Measurements from ENCODE around the gene PHEX. TPM values are rescaled to one million over a fixed set of nuclear protein-coding genes. Genes with fewer than 3 reads are reported as not detected.

Gene PHEX
- total RNA-seq, 3 donors from 2014 or later, result 0.16 to 5.6 (median 2.5) TPM

- no peak overlapping the region for H3K27ac ChIP-seq
- TF ChIP-seq POLR2AphosphoS5 (IDR thresholded peaks at IDR 0.05) (no peak), CTCF (IDR thresholded peaks at IDR 0.05) (no peak), POLR2A (IDR thresholded peaks at IDR 0.05) (no peak)
- intact Hi-C loops (cut with DNase I; ENCODE audit: low total_unique reads), result no loop called here
- no peak for DNase-seq (ENCODE audit: low spot score in 2 of 2)
- H3K36me3 ChIP-seq, result no peaks in the 10 kb centered on the region
- H3K4me3 ChIP-seq, result no peak overlapping the region
- H3K4me1 ChIP-seq, result no peaks in the 10 kb centered on the region
- H3K9me3 ChIP-seq, result no peaks in the 10 kb centered on the region
- peaks cover 0 to 16% of the 10 kb centered on the region in 2 donors for H3K27me3 ChIP-seq
Observed at GRCh38 chrX:22043872-22044271, 11.7 kb downstream of the PHEX start.

- TF ChIP-seq CTCF (IDR thresholded peaks at IDR 0.05) (no peak), POLR2A (IDR thresholded peaks at IDR 0.05) (no peak), POLR2AphosphoS5 (IDR thresholded peaks at IDR 0.05) (no peak)
- H3K4me1 ChIP-seq, result no peaks in the 10 kb centered on the region
- DNase-seq (ENCODE audit: low spot score in 2 of 2), result no peak
- H3K9me3 ChIP-seq, result no peaks in the 10 kb centered on the region
- no peak overlapping the region for H3K4me3 ChIP-seq
- peaks cover 0 to 5% of the 10 kb centered on the region in 2 donors for H3K27me3 ChIP-seq
- H3K36me3 ChIP-seq, result no peaks in the 10 kb centered on the region
- no peak overlapping the region for H3K27ac ChIP-seq
- intact Hi-C loops (cut with DNase I; ENCODE audit: low total_unique reads), result no loop called here
Observed at GRCh38 chrX:22047468-22047867, 15.3 kb downstream of the PHEX start.

GRCh38 chrX:22053481-22053880 lies 21.4 kb downstream of the PHEX start:
- TF ChIP-seq POLR2AphosphoS5 (IDR thresholded peaks at IDR 0.05) (no peak), CTCF (IDR thresholded peaks at IDR 0.05) (no peak), POLR2A (IDR thresholded peaks at IDR 0.05) (no peak)

GRCh38 chrX:22056235-22056634 lies 24.1 kb downstream of the PHEX start:
- Histone ChIP-seq H3K27me3 (peaks cover 0 to 14% of the 10 kb centered on the region in 2 donors), H3K4me1 (no peaks in the 10 kb centered on the region), H3K36me3 (no peaks in the 10 kb centered on the region), H3K27ac (no peak overlapping the region), H3K4me3 (no peak overlapping the region), H3K9me3 (no peaks in the 10 kb centered on the region)
- TF ChIP-seq CTCF (IDR thresholded peaks at IDR 0.05) (no peak), POLR2A (IDR thresholded peaks at IDR 0.05) (no peak), POLR2AphosphoS5 (IDR thresholded peaks at IDR 0.05) (no peak)
- no peak for DNase-seq (ENCODE audit: low spot score in 2 of 2)
- intact Hi-C loops (cut with DNase I; ENCODE audit: low total_unique reads), result no loop called here

More at GRCh38 chrX:22053481-22053880, 21.4 kb downstream of the PHEX start:
- Histone ChIP-seq H3K36me3 (no peaks in the 10 kb centered on the region), H3K27ac (no peak overlapping the region), H3K4me1 (no peaks in the 10 kb centered on the region), H3K9me3 (no peaks in the 10 kb centered on the region), H3K4me3 (no peak overlapping the region), H3K27me3 (peaks cover 0 to 14% of the 10 kb centered on the region in 2 donors)
- no peak for DNase-seq (ENCODE audit: low spot score in 2 of 2)
- intact Hi-C loops (cut with DNase I; ENCODE audit: low total_unique reads), result loop anchor here (5.0 kb wide), 1 partner anchor 174 kb away; no protein-coding TSS in a partner anchor

GRCh38 chrX:22057667-22058066 lies 25.5 kb downstream of the PHEX start:
- H3K27me3 ChIP-seq, result peaks cover 0 to 14% of the 10 kb centered on the region in 2 donors
- no peak for DNase-seq (ENCODE audit: low spot score in 2 of 2)
- H3K9me3 ChIP-seq, result no peaks in the 10 kb centered on the region
- H3K4me3 ChIP-seq, result no peak overlapping the region
- no peaks in the 10 kb centered on the region for H3K36me3 ChIP-seq
- intact Hi-C loops (cut with DNase I; ENCODE audit: low total_unique reads), result no loop called here
- no peaks in the 10 kb centered on the region for H3K4me1 ChIP-seq
- H3K27ac ChIP-seq, result no peak overlapping the region
- TF ChIP-seq POLR2AphosphoS5 (IDR thresholded peaks at IDR 0.05) (no peak), CTCF (IDR thresholded peaks at IDR 0.05) (no peak), POLR2A (IDR thresholded peaks at IDR 0.05) (no peak)
